Measurements from ENCODE around the gene SCARB1.

The SCARB1 gene

DNA sequence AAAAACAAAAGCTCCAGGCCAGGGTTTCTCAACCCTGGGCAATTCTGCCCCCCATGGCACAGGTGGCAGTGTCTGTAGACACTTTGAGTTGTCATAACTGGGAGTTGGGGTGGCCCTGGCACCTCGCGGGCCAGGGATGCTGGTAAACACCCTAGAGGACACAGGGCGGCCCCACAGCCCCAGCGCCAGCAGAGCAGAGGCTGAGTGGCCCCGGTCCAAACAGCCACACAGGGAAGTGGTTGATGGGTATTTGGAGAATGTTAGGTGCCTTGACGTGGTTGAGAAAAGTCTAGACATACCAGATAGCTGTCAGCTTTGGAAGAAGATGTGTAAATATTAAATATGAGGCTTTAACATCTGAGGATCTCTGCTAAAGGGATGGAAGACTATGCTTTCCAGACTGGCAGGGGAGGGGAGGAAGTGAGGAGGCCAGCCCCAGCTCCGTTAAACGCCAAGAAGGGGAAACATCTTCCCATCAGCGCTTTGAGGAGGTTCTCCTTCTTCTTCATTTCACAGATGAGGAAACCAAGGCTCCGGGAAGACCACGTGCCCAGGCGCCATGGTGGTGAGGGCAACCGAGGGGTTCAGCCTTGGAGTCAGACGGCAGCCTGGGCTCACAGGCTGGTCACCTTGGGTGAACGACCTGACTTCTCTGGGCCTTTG, 103.7 kb downstream of the SCARB1 start:
- no peak overlapping the region for H3K27ac ChIP-seq (ENCODE audit: insufficient read depth, low read depth, low read length, poor library complexity, severe bottlenecking)
- 92 to 94% methylated on average over 15 of the region's 15 CpGs for whole genome bisulfite sequencing, 2 experiments
- H3K4me1 ChIP-seq (ENCODE audit: control insufficient read depth, insufficient read depth, low read length) = peaks cover 5% of the 10 kb centered on the region
- H3K4me3 ChIP-seq (ENCODE audit: insufficient read depth, low read depth, low read length) = no peak overlapping the region
- H3K27me3 ChIP-seq (ENCODE audit: control insufficient read depth, insufficient read depth, low read length, poor library complexity, severe bottlenecking) = no peaks in the 10 kb centered on the region
- peaks cover 5% of the 10 kb centered on the region for H3K9me3 ChIP-seq (ENCODE audit: control insufficient read depth, low read length)
- no peaks in the 10 kb centered on the region for H3K36me3 ChIP-seq (ENCODE audit: control insufficient read depth, insufficient read depth, low read length)

DNA sequence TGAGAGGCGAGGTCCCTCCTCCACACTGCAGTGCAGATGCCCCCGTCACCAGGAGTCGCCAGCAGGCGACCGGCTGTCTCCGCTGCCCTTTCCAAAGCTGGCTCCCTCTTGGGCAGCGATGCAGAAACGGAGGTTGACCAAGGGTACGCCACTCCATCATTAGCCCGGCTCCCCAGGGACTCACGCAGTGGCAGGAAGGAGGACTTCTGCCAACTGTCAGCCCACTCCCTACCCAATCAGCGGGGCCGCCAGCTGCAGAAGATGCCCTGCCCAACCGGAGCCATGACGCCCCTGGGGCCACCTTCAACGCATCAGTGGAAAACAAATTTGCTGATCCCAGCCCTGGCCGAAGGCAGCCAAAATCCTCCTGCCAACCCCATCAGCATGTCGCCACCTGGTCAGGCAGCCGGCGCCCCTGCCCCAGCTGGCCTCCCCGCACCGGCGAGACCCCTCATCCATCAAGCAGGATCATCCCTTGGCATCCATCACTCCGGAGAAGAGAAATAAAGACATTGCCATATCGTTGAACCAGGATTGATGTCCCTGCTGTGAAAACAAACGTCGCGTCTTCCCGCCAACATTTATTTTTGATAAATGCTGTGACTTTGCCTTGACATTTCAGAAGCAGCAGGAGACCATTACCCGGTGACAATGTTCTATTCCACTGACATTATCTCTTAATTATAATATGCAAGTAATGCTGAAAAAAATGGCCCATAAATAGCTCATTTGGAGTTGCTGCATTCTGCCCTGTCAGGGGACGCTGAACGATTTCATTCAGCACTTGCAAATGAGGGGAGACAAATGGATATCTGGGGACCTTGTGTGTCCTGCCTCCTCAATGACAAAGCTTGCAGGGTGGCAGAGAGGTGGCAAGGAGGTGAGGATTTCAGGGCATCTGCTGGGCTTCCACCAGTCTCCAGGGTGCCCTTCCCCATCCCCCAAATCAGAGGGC, 105.1 kb downstream of the SCARB1 start:
- no peaks in the 10 kb centered on the region for H3K9me3 ChIP-seq (ENCODE audit: control insufficient read depth, low read length)
- 79 to 82% methylated on average over 31 to 32 of the region's 32 CpGs for WGBS, 2 experiments
- no peaks in the 10 kb centered on the region for H3K36me3 ChIP-seq (ENCODE audit: control insufficient read depth, insufficient read depth, low read length)
- H3K27me3 ChIP-seq (ENCODE audit: control insufficient read depth, insufficient read depth, low read length, poor library complexity, severe bottlenecking) = no peaks in the 10 kb centered on the region
- no peak overlapping the region for H3K4me3 ChIP-seq (ENCODE audit: insufficient read depth, low read depth, low read length)
- H3K27ac ChIP-seq (ENCODE audit: insufficient read depth, low read depth, low read length, poor library complexity, severe bottlenecking) = no peak overlapping the region
- peaks cover 10% of the 10 kb centered on the region for H3K4me1 ChIP-seq (ENCODE audit: control insufficient read depth, insufficient read depth, low read length)

DNA sequence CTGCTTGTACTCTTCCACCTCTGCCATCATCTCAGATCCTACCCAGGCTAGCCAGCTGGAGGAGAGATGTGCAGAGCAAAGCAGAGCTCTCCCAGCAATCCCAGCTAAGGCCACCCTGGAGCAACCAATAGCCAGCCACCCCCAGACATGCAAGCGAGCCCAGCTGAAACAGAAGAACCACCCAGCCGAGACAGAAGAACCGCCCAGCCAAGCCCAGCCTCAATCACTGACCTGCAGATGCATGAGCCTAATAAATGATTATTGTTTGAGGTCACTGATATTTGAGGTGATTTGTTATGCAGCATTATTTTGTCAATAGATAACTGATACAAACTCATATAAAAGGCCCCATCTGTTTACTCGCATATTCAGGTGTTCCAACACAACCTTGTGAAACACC, 106.3 kb downstream of the SCARB1 start:
- Histone ChIP-seq H3K4me1 (ENCODE audit: control insufficient read depth, insufficient read depth, low read length) (peaks cover 10% of the 10 kb centered on the region), H3K27me3 (ENCODE audit: control insufficient read depth, insufficient read depth, low read length, poor library complexity, severe bottlenecking) (no peaks in the 10 kb centered on the region), H3K9me3 (ENCODE audit: control insufficient read depth, low read length) (no peaks in the 10 kb centered on the region), H3K27ac (ENCODE audit: insufficient read depth, low read depth, low read length, poor library complexity, severe bottlenecking) (no peak overlapping the region), H3K36me3 (ENCODE audit: control insufficient read depth, insufficient read depth, low read length) (no peaks in the 10 kb centered on the region), H3K4me3 (ENCODE audit: insufficient read depth, low read depth, low read length) (no peak overlapping the region)
- 95 to 96% methylated on average over 4 of the region's 4 CpGs for WGBS, 2 experiments

DNA sequence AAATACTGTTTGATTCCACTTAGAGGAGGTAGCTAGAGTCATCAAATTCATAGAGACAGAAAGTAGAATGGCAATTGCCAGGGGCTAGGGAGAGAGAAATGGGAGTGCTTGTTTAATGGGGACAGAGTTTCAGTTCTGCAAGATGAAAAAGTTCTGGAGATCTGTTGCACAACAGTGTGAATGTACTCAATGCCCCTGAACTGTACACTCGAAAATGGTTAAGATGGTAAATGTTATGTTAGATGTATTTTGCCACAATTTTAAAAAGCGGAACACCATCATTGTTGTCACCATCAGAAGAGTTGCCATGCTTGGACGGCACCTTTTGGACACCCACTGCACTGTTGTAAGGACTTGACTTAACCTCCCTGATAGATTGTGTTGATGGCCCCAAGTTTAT, 106.9 kb downstream of the SCARB1 start:
- WGBS, 2 experiments = 94 to 97% methylated on average over 3 of the region's 3 CpGs
- Histone ChIP-seq H3K27ac (ENCODE audit: insufficient read depth, low read depth, low read length, poor library complexity, severe bottlenecking) (no peak overlapping the region), H3K4me3 (ENCODE audit: insufficient read depth, low read depth, low read length) (no peak overlapping the region), H3K4me1 (ENCODE audit: control insufficient read depth, insufficient read depth, low read length) (peaks cover 10% of the 10 kb centered on the region), H3K27me3 (ENCODE audit: control insufficient read depth, insufficient read depth, low read length, poor library complexity, severe bottlenecking) (no peaks in the 10 kb centered on the region), H3K9me3 (ENCODE audit: control insufficient read depth, low read length) (no peaks in the 10 kb centered on the region), H3K36me3 (ENCODE audit: control insufficient read depth, insufficient read depth, low read length) (no peaks in the 10 kb centered on the region)

DNA sequence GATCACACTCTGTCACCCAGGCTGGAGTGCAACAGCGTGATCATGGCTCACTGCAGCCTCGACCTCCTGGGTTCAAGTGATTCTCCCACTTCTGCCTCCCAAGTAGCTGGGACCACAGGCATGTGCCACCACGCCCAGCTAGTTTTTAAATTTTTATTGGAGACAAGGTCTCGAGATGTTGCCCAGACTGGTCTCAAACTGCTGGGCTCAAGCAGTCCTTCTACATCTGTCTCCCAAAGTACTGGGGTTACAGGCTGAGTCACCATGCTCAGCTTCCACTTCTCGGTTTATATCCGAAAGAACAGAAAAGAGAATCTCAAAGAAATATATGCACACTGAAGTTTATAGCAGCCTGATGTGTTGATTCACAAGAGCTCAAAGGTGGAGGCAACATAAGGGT, 107.5 kb downstream of the SCARB1 start:
- no peaks in the 10 kb centered on the region for H3K27me3 ChIP-seq (ENCODE audit: control insufficient read depth, insufficient read depth, low read length, poor library complexity, severe bottlenecking)
- no peaks in the 10 kb centered on the region for H3K9me3 ChIP-seq (ENCODE audit: control insufficient read depth, low read length)
- no peaks in the 10 kb centered on the region for H3K36me3 ChIP-seq (ENCODE audit: control insufficient read depth, insufficient read depth, low read length)
- no peak overlapping the region for H3K27ac ChIP-seq (ENCODE audit: insufficient read depth, low read depth, low read length, poor library complexity, severe bottlenecking)
- no peak overlapping the region for H3K4me3 ChIP-seq (ENCODE audit: insufficient read depth, low read depth, low read length)
- H3K4me1 ChIP-seq (ENCODE audit: control insufficient read depth, insufficient read depth, low read length) = peaks cover 10% of the 10 kb centered on the region
- WGBS, 2 experiments = 91 to 94% methylated on average over 6 of the region's 6 CpGs

DNA sequence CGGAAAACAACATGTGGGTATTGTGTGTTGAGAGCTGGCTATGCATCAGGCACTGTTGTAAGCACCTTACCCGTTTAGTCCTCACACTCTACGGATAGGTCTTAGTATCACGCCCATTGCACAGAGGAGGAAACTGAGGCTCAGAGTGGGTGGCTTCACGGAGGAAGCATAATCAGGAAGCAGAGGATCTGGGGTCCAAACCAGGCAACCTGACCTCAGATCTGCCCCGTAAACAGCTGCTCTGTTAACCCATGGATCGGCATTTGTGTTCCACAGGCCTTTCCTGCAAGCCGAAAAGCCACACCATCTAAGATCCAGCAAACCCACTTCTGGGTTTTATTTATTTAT, 107.9 kb downstream of the SCARB1 start:
- no peak overlapping the region for H3K27ac ChIP-seq (ENCODE audit: insufficient read depth, low read depth, low read length, poor library complexity, severe bottlenecking)
- WGBS, 2 experiments = 88 to 91% methylated on average over 8 of the region's 8 CpGs
- no peaks in the 10 kb centered on the region for H3K27me3 ChIP-seq (ENCODE audit: control insufficient read depth, insufficient read depth, low read length, poor library complexity, severe bottlenecking)
- H3K9me3 ChIP-seq (ENCODE audit: control insufficient read depth, low read length) = no peaks in the 10 kb centered on the region
- peaks cover 10% of the 10 kb centered on the region for H3K4me1 ChIP-seq (ENCODE audit: control insufficient read depth, insufficient read depth, low read length)
- H3K4me3 ChIP-seq (ENCODE audit: insufficient read depth, low read depth, low read length) = no peak overlapping the region
- no peaks in the 10 kb centered on the region for H3K36me3 ChIP-seq (ENCODE audit: control insufficient read depth, insufficient read depth, low read length)

DNA sequence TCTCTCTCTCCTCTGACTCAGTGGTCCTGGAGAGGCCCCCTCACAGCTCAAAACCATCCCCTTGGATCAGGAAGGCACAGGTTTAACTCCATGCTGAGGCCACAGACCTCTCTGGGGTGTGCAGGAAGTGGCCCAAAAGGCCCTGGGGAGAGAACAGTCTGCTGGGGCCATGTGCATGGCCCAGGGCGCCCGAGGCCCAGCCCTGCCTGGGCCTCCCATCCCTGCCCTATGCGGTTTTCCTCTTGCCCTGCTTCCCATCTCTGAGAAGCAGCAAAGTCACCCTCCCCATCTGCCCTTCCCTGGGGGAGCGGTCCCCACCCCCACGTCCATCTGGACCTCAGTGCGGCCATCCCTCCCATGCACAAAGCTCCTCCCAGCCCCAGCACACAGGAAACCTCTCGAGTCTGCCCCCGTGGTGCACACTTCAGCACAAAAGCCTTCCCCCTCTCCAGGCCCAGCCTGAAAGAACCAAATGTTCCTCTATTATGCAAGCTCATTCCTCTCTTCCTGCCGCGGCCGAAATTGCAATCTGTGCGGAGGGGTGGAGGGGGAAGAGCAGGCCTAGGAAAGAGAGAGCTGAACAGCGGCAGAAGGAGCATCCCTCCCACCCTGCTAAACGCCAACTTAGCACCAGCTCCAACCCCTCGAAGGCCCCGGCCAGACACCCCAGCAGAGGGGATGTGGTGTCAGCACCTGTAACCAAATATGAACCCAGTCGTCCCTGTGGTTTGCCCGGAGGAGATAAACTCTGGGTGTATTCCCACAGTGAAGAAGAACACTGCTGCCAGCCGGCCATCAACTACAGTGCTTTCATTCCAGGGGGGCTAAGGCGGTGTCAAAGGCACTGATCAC, 108.5 kb downstream of the SCARB1 start:
- no peak overlapping the region for H3K27ac ChIP-seq (ENCODE audit: insufficient read depth, low read depth, low read length, poor library complexity, severe bottlenecking)
- H3K4me1 ChIP-seq (ENCODE audit: control insufficient read depth, insufficient read depth, low read length) = peaks cover 12% of the 10 kb centered on the region
- no peak overlapping the region for H3K4me3 ChIP-seq (ENCODE audit: insufficient read depth, low read depth, low read length)
- no peaks in the 10 kb centered on the region for H3K9me3 ChIP-seq (ENCODE audit: control insufficient read depth, low read length)
- no peaks in the 10 kb centered on the region for H3K27me3 ChIP-seq (ENCODE audit: control insufficient read depth, insufficient read depth, low read length, poor library complexity, severe bottlenecking)
- 31 to 34% methylated on average over 20 of the region's 20 CpGs for WGBS, 2 experiments
- H3K36me3 ChIP-seq (ENCODE audit: control insufficient read depth, insufficient read depth, low read length) = no peaks in the 10 kb centered on the region

DNA sequence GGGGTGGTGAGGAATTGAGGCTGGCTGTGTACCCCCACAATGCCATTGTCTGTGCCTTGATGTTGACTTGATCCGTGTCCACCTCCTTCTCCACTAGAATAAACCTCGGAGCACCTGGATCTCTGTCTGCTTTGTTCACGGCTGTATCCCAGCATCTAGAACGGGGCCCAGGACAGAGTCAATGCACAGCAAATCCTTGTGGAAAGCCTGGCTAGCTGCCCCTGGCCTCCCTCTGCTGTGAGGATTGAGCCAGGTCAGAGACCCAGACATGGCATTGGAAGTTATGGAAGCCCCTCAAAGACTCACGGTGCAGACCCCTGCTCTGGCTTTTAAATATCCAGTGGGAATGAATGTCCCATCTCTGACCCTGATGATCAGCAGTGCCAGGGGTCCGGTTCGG, 109.2 kb downstream of the SCARB1 start:
- H3K4me1 ChIP-seq (ENCODE audit: control insufficient read depth, insufficient read depth, low read length) = peaks cover 14% of the 10 kb centered on the region
- no peak overlapping the region for H3K4me3 ChIP-seq (ENCODE audit: insufficient read depth, low read depth, low read length)
- 92 to 94% methylated on average over 7 of the region's 7 CpGs for WGBS, 2 experiments
- H3K27ac ChIP-seq (ENCODE audit: insufficient read depth, low read depth, low read length, poor library complexity, severe bottlenecking) = no peak overlapping the region
- no peaks in the 10 kb centered on the region for H3K9me3 ChIP-seq (ENCODE audit: control insufficient read depth, low read length)
- H3K27me3 ChIP-seq (ENCODE audit: control insufficient read depth, insufficient read depth, low read length, poor library complexity, severe bottlenecking) = no peaks in the 10 kb centered on the region
- no peaks in the 10 kb centered on the region for H3K36me3 ChIP-seq (ENCODE audit: control insufficient read depth, insufficient read depth, low read length)

DNA sequence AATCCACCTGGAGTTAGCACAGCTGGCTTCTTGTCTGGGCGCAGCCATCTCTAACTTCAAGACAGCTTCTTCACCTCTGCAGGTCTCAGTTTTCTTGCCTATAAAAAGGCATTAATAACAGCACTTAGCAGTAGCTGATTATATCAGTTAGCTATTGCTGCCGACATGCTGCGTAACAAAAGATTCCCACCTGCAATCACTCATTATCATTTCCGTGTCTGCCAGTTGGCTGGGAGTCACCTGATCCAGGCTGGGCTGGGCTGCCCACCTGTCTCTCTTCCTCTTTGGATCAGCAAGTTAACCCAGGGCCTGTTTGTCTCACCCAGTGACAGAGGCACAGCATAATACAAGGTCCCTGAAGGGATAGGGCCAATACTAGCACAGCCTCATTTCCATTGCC, 109.7 kb downstream of the SCARB1 start:
- H3K9me3 ChIP-seq (ENCODE audit: control insufficient read depth, low read length) = no peaks in the 10 kb centered on the region
- H3K36me3 ChIP-seq (ENCODE audit: control insufficient read depth, insufficient read depth, low read length) = no peaks in the 10 kb centered on the region
- no peak overlapping the region for H3K4me3 ChIP-seq (ENCODE audit: insufficient read depth, low read depth, low read length)
- no peak overlapping the region for H3K27ac ChIP-seq (ENCODE audit: insufficient read depth, low read depth, low read length, poor library complexity, severe bottlenecking)
- peaks cover 14% of the 10 kb centered on the region for H3K4me1 ChIP-seq (ENCODE audit: control insufficient read depth, insufficient read depth, low read length)
- 94 to 96% methylated on average over 4 of the region's 4 CpGs for WGBS, 2 experiments
- no peaks in the 10 kb centered on the region for H3K27me3 ChIP-seq (ENCODE audit: control insufficient read depth, insufficient read depth, low read length, poor library complexity, severe bottlenecking)

DNA sequence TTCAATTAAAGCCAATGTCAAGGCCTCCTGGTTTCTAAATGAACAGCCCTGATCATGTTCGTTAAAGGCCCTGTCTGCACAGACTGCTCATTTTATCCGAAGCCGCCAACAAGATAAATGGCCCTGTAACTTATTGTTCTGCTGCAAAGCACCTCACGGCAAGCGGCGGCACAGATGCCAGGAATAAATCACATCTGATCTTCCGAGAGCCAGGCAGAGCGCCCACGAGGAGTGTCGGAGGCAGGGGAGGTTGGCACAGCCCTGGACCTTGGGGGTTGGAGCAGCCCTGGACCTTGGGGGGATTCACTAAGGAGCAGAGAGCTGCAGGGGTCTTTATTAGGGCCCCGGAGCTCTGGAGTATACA, 110.5 kb downstream of the SCARB1 start:
- Histone ChIP-seq H3K4me1 (ENCODE audit: control insufficient read depth, insufficient read depth, low read length) (peaks cover 14% of the 10 kb centered on the region), H3K36me3 (ENCODE audit: control insufficient read depth, insufficient read depth, low read length) (no peaks in the 10 kb centered on the region), H3K27me3 (ENCODE audit: control insufficient read depth, insufficient read depth, low read length, poor library complexity, severe bottlenecking) (peaks cover 5% of the 10 kb centered on the region), H3K27ac (ENCODE audit: insufficient read depth, low read depth, low read length, poor library complexity, severe bottlenecking) (no peak overlapping the region), H3K9me3 (ENCODE audit: control insufficient read depth, low read length) (no peaks in the 10 kb centered on the region), H3K4me3 (ENCODE audit: insufficient read depth, low read depth, low read length) (no peak overlapping the region)
- 91 to 92% methylated on average over 11 of the region's 11 CpGs for WGBS, 2 experiments
